ENCODE measurements around the gene CCDC169.
"Not testable (repeated sequence)": the region's sequence is repeated elsewhere in the genome, so short reads cannot be mapped to it uniquely, and the experiment has no call there.

The CCDC169 gene

DNA sequence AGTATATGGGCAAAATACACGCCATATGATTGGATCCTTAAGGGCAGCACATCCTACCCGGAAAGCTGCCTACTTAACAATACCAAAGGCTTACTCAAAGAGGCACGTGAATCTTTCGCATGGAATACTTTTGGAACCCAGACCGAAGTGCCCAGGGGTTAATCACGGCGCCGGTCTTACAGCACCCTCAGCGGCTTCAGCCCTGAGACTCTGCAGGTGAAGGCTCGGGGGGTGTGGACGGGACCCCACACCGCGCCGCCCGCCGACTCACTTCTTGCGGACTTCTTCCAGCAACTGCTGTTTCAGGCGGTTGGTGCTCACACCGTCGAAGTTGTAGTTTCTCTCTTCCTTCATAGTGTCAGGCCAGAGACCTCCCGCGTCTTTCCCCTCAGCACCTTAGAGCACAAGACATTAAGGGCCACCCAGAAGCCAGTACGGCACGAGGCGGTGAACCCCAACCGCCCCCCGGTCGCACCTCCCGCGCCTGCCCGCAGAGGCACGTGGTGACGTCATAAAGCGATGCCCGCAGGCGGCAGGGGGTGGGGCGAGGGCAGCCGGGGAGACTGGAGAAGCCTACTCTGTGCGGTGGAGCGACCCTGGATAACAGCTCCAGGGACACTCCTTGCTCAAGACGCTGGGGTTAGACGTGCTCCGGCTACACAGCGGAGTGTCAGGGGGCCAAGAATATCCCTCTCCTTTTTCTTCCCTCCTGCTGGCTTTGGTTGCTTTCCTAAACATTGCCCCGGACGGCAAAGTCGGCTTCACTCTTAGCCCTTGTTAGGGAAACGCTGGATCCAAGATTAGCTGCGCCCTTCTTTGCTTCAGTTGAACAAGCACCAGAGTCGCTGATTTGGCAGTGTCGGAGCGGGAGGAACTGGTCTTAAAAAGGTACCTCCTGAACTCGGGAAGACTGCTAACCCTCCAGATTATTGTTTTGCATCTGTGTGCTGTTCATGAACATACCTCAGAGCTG lies at the start of gene CCDC169:
TSS of gene CCDC169 (minus strand) at position 449 of the 973 bp plus-strand sequence. CDS start at position 354, 95 bp downstream.
- FAIRE-seq: peak; percentile 62

DNA sequence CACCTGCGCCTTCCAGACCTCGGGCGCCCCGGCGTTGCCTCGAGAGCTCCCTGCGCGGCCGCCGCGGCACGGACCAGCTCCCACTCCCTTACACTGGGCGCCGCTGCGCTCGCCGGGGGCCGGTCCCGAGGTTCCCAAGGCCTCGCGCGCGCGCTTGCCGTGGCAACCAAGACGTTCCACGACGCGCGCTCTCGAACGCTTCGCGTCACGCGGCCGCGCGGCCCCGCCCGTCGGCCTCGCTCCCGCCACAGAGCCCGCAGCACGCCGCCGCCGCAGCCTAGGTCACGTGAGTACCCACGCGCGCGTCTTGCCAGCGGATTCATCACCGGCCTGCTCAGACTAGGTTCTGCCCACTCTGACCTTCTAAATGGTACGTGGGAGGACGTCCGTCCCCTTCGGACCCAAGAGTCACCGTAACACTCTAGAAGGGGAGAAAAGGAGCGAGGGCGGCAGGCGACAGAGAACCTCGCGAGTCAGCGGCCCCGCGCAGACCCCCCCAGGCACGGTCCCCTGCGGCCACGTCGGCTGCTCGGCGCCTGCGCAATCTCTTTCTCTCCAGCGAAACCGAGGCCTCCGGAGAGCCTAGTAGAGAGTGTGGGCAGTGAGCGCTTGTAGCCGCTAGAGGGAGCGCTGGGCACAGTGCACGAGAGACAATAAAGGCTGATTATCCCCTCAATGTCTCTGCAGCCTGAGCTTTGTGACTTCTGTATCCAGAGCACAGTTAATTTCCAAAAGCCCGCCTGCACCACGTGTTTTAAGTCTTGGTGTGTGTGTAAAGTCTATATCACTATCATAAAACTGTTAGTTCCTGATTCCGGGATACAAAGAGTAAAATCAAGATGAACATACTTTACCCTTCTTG lies 48.8 kb upstream of the CCDC169 start, which contains the start of gene SPART:
TSS of gene SPART (minus strand) at position 173 of the 862 bp plus-strand sequence. CDS start 10,564 bp downstream, outside the sequence.
- FAIRE-seq (no peak), DNase-seq (ENCODE audit: insufficient read length, low spot score) (peak; percentile 79)

More for the DNA sequence above, at the start of gene CCDC169:
- peak; percentile 52 for DNase-seq (ENCODE audit: insufficient read length, low spot score)

- DNase-seq (ENCODE audit: insufficient read length, low spot score): peak; percentile 27
- FAIRE-seq: no peak
Observed at GRCh38 chr13:36345438-36346221, 48.0 kb upstream of the CCDC169 start.

DNA sequence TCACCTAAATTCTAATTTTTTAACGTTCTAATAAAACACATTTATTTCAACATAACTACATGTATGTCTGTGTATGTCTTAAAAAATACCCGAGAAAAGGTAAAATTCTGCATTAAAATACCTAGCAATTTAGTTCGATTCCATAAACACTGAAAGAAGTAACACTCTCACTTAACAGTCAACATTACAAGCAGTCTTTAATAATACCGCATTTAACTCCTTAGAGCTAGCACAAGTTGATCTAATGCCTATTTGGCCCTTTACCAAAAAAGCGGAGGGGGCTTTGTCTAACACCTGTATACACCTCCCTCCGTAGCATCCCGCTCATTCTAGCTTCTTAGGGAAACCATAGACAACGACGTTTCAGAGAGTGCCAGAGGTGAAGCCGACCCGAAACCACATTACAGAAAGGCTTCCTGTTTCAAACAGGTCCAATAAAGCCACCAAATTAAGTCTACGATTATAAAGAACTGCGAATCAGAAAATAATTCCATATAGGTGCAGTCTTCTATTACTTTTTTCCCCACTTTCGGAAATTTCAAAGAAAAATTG lies 47.3 kb upstream of the CCDC169 start:
- no peak for FAIRE-seq
- DNase-seq (ENCODE audit: insufficient read length, low spot score): no peak

GRCh38 chr13:36344173-36344572 lies 46.6 kb upstream of the CCDC169 start:
- no peak for DNase-seq (ENCODE audit: insufficient read length, low spot score)

GRCh38 chr13:36343766-36344165 lies 46.2 kb upstream of the CCDC169 start:
- FAIRE-seq: no peak

More at GRCh38 chr13:36344173-36344572, 46.6 kb upstream of the CCDC169 start:
- no peak for FAIRE-seq

GRCh38 chr13:36342715-36343114 lies 45.1 kb upstream of the CCDC169 start:
- DNase-seq (ENCODE audit: insufficient read length, low spot score) (no peak), FAIRE-seq (no peak)

More at GRCh38 chr13:36343766-36344165, 46.2 kb upstream of the CCDC169 start:
- no peak for DNase-seq (ENCODE audit: insufficient read length, low spot score)

- no peak for FAIRE-seq
- DNase-seq (ENCODE audit: insufficient read length, low spot score): peak; percentile 7
Observed at GRCh38 chr13:36341718-36342117, 44.1 kb upstream of the CCDC169 start.

- no peak for FAIRE-seq
- DNase-seq (ENCODE audit: insufficient read length, low spot score): no peak
Observed at GRCh38 chr13:36339600-36340155, 42.1 kb upstream of the CCDC169 start.

DNA sequence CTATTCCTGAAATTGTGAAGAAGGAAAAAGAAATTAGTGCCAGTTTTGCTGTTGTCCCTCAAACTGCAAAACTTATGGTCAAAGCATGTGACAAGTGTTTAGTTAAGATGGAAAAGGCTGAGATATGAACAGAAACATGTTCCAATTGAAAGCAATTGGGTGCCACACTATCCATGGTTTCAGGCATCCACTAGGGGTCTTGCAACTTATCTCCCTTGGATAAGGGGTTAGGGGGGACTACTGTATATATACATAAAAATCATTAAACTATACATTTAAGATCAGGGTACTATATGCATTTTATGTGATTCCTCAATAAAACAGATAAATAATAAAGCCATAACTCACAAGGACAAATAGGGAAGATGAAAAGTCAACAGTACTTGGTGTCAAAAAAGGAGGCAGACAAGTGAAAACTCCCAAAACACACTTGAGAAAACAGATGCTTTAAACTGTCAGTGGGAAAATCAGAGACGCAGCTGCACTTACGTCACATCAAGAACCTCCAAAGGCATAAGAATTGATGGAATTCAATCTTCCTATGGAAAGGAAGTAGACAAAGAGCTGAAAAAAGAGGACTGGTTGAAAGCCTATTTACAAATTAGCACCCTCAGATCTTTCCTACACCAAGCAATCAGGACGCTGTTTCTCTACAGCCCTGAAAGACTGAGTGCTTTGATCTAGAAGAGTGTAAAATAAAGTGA lies 40.5 kb upstream of the CCDC169 start:
- no peak for DNase-seq (ENCODE audit: insufficient read length, low spot score)
- no peak for FAIRE-seq

- FAIRE-seq (no peak), DNase-seq (ENCODE audit: insufficient read length, low spot score) (peak; percentile 10)
Observed at GRCh38 chr13:36332986-36333385, 35.4 kb upstream of the CCDC169 start.

GRCh38 chr13:36332255-36332654 lies 34.6 kb upstream of the CCDC169 start:
- DNase-seq (ENCODE audit: insufficient read length, low spot score); FAIRE-seq: not testable (repeated sequence)

- no peak for FAIRE-seq
- no peak for DNase-seq (ENCODE audit: insufficient read length, low spot score)
Observed at GRCh38 chr13:36331280-36331679, 33.7 kb upstream of the CCDC169 start.

DNA sequence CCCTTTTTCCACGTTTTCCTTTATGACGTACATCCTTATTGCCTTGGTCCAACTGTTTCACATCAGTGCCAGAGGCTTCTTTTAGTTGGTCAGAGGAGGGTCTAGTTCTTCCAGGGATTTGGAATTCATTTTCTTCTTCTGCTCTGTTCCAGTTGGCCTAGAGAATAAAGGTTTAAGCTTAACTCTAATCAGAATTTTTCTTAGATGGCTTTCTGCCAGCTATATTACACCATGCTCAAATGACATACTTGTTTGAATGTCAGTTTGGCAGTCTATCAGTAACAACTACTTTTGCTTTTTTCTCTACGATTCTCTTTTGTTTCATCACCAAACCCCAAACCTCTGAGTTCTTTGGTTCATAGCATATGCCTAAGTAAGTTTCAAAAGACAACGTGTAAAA lies 31.7 kb upstream of the CCDC169 start:
- FAIRE-seq: no peak
- DNase-seq (ENCODE audit: insufficient read length, low spot score): no peak

DNA sequence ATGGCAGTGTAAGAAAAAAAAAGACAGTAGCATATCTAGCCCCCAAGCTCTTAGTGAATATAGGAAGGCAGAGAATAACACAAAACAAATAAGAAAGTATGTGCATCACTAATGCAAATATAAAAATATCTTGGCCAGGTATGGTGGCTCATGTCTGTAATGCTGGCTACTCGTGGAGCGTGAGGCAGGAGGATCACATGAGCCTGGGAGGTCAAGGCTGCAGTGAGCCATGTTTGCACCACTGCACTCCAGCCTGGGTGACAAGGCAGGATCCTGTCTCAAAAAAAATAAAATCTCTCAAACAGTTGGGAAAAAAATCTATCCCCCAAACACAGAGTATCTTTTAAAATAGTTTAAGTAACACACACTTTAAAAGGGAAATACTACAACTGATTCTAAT lies 31.2 kb upstream of the CCDC169 start:
- FAIRE-seq (no peak), DNase-seq (ENCODE audit: insufficient read length, low spot score) (no peak)

GRCh38 chr13:36325912-36326311 lies 28.3 kb upstream of the CCDC169 start:
- no peak for FAIRE-seq
- DNase-seq (ENCODE audit: insufficient read length, low spot score): no peak

DNA sequence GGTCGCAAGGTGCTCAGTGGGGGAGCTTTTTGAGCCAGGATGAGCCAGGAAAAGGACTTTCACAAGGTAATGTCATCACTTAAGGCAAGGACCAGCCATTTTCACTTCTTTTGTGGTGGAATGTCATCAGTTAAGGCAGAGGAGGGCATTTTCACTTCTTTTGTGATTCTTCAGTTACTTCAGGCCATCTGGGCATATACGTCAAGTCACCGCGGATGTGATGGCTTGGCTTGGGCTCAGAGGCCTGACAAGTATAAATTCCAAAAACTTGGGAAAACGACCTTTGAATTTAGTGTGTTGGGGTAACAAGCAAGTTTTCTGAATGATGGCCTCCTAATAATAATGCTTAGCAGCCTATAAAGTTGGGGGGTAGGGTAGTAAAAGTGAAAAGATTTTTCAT lies 27.3 kb upstream of the CCDC169 start:
- not testable (repeated sequence) for FAIRE-seq

GRCh38 chr13:36323951-36324566 lies 26.4 kb upstream of the CCDC169 start:
- no peak for FAIRE-seq
- no peak for DNase-seq (ENCODE audit: insufficient read length, low spot score)

More for the DNA sequence above, 27.3 kb upstream of the CCDC169 start:
- DNase-seq (ENCODE audit: insufficient read length, low spot score): not testable (repeated sequence)

Measured in HTR-8/SVneo (cell line).